H4 (cell line): ENCODE measurements around the gene PLA2G4C. TPM values are rescaled to one million over a fixed set of nuclear protein-coding genes. Genes with fewer than 3 reads are reported as not detected.

Experiments
- total RNA-seq: library from RNA; depleted of rRNA; stranded (reverse); fragments of >200 nt; shearing (Covaris generic); gene quantifications from 2 replicates; pipeline ENCODE4 v1.2.3, GENCODE V29; 2014; rRNA removed

PLA2G4C gene
- total RNA-seq, 1 experiment from 2014 or later: 2.8 TPM

Other genes with a start within 250 kb of the PLA2G4C start
- not detected in 2 replicates for gene SULT2A1, start 224.5 kb downstream of the PLA2G4C start, total RNA-seq
- not detected in 2 replicates for gene BSPH1, start 118.6 kb downstream of the PLA2G4C start, total RNA-seq
- 0.08 and 0.68 TPM in 2 replicates for gene ELSPBP1, start 116.2 kb downstream of the PLA2G4C start, total RNA-seq
- gene CABP5, start 66.7 kb downstream of the PLA2G4C start, total RNA-seq: 0.47 TPM in 1 of 2 replicates, not detected in the other
- 58.5 and 65.5 TPM in 2 replicates for gene LIG1, start 59.5 kb upstream of the PLA2G4C start, total RNA-seq
- 0.54 and 0.84 TPM in 2 replicates for gene ZSWIM9, start 59.9 kb upstream of the PLA2G4C start, total RNA-seq
- 9.6 and 18.6 TPM in 2 replicates for gene CARD8, start 145.1 kb upstream of the PLA2G4C start, total RNA-seq
- gene ZNF114, start 159.3 kb upstream of the PLA2G4C start, total RNA-seq: 0.06 TPM in 1 of 2 replicates, not detected in the other
- 80.2 and 150 TPM in 2 replicates for gene EMP3, start 214.7 kb upstream of the PLA2G4C start, total RNA-seq